Activated B cell treated with CpG ODN at 0.5 μM for 24 hours (primary cell): ENCODE measurements around the gene KCNJ10. TPM values are rescaled to one million over a fixed set of nuclear protein-coding genes. Genes with fewer than 3 reads are reported as not detected.

Experiments
- ATAC-seq: fragments of 200-7000 bp; cut with Tn5 transposase; one replicate; pipeline ENCODE4 v1.10.0; 2021; ENCODE audit warnings: low read depth, mild to moderate bottlenecking, moderate library complexity
- CTCF ChIA-PET: fragments of 350-600 bp; sonication (Branson Sonifier 250); formaldehyde crosslinking; loops from one replicate; lab custom pipeline; 2021; ENCODE audit warnings: antibody characterized with exemption; lab: Charles Lee
- POLR2A ChIA-PET: fragments of 350-600 bp; sonication (Branson Sonifier 250); formaldehyde crosslinking; loops from one replicate; lab custom pipeline; 2021; ENCODE audit warnings: antibody characterized with exemption; lab: Charles Lee
- DNase-seq: peaks from one replicate; pipeline ENCODE4 v3.0.0; 2022
- H3K27ac Mint-ChIP-seq: one replicate; pipeline ENCODE4 v1.8.0; 2020; ENCODE audit warnings: mixed read lengths
- H3K27me3 Mint-ChIP-seq: one replicate; pipeline ENCODE4 v1.8.0; 2021; ENCODE audit warnings: mixed read lengths
- H3K36me3 Mint-ChIP-seq: one replicate; pipeline ENCODE4 v1.8.0; 2021; ENCODE audit warnings: low read depth, mixed read lengths
- H3K4me1 Mint-ChIP-seq: one replicate; pipeline ENCODE4 v1.8.0; 2021; ENCODE audit warnings: mixed read lengths
- H3K4me3 Mint-ChIP-seq: one replicate; pipeline ENCODE4 v1.8.0; 2020; ENCODE audit warnings: mild to moderate bottlenecking, mixed read lengths
- H3K9me3 Mint-ChIP-seq: one replicate; pipeline ENCODE4 v1.8.0; 2020; ENCODE audit warnings: mixed read lengths
- CTCF ChIP-seq: fragments of 200-600 bp; IDR thresholded peaks from one replicate; pipeline ENCODE4 v1.8.0; 2022; ENCODE audit warnings: antibody characterized with exemption, mild to moderate bottlenecking
- intact Hi-C: fragments of 100-400 bp; cut with micrococcal nuclease; formaldehyde crosslinking; loops from one replicate; pipeline ENCODE4 v1.15.1; 2024
- total RNA-seq: library from RNA; stranded (reverse); gene quantifications from 2 replicates; pipeline ENCODE4 v1.2.3, GENCODE V29; 2022

The KCNJ10 gene
- total RNA-seq, 1 donor from 2014 or later = not detected

- Mint-ChIP-seq H3K36me3 (no peaks in the 10 kb centered on the region), H3K27me3 (peaks cover 2% of the 10 kb centered on the region), H3K27ac (no peak overlapping the region), H3K4me1 (peaks cover 21% of the 10 kb centered on the region), H3K9me3 (no peaks in the 10 kb centered on the region), H3K4me3 (no peak overlapping the region)
- intact Hi-C loops = no loop called here
- DNase-seq = no peak
- POLR2A ChIA-PET = no interaction called here
- TF ChIP-seq CTCF = no peak
- CTCF ChIA-PET = interaction anchor here (1.3 to 7.0 kb wide), 7 partner anchors 19 to 273 kb away, joined by 4 to 99 read pairs (median 26); partner anchors contain the start of gene PEX19
- ATAC-seq = no peak
Measured at GRCh38 chr1:160103658-160104408, 33.9 kb upstream of the KCNJ10 start.

GRCh38 chr1:160101717-160102522 lies 32.0 kb upstream of the KCNJ10 start:
- peaks cover 29% of the 10 kb centered on the region for H3K4me1 Mint-ChIP-seq
- H3K27ac Mint-ChIP-seq = no peak overlapping the region
- no peaks in the 10 kb centered on the region for H3K9me3 Mint-ChIP-seq
- TF ChIP-seq CTCF = no peak
- POLR2A ChIA-PET = interaction anchor here (1.0 to 1.5 kb wide), 4 partner anchors 150 to 275 kb away, joined by 3 to 7 read pairs (median 5); partner anchors contain the start of gene DCAF8
- no peak overlapping the region for H3K4me3 Mint-ChIP-seq
- intact Hi-C loops = loop anchor here (1.0 to 2.0 kb wide), 5 partner anchors 93 to 505 kb away; no protein-coding TSS in a partner anchor
- no peaks in the 10 kb centered on the region for H3K27me3 Mint-ChIP-seq
- CTCF ChIA-PET = interaction anchor here (0.6 to 7.0 kb wide), 14 partner anchors 16 to 275 kb away, joined by 3 to 99 read pairs (median 4); no protein-coding TSS in a partner anchor
- no peak for DNase-seq
- no peak for ATAC-seq
- H3K36me3 Mint-ChIP-seq = peaks cover 2% of the 10 kb centered on the region

GRCh38 chr1:160101037-160101716 lies 31.2 kb upstream of the KCNJ10 start:
- Mint-ChIP-seq H3K9me3 (no peaks in the 10 kb centered on the region), H3K36me3 (peaks cover 2% of the 10 kb centered on the region), H3K4me3 (peak overlapping the region; percentile 66), H3K27ac (peak overlapping the region; percentile 61), H3K27me3 (no peaks in the 10 kb centered on the region), H3K4me1 (peaks cover 36% of the 10 kb centered on the region)
- TF ChIP-seq CTCF = no peak
- intact Hi-C loops = loop anchor here (1.0 to 2.0 kb wide), 5 partner anchors 94 to 506 kb away; no protein-coding TSS in a partner anchor
- ChIA-PET CTCF (interaction anchor here (0.6 to 7.0 kb wide), 15 partner anchors 16 to 275 kb away, joined by 3 to 99 read pairs (median 4); no protein-coding TSS in a partner anchor), POLR2A (interaction anchor here (0.5 to 1.8 kb wide), 8 partner anchors 21 to 276 kb away, joined by 3 to 8 read pairs (median 6); partner anchors contain the start of genes DCAF8 and PEX19)
- ATAC-seq (peak; percentile 23), DNase-seq (peak; percentile 69)

GRCh38 chr1:160099716-160100375 lies 29.9 kb upstream of the KCNJ10 start:
- Mint-ChIP-seq H3K4me1 (peaks cover 39% of the 10 kb centered on the region), H3K27me3 (no peaks in the 10 kb centered on the region), H3K4me3 (peak overlapping the region; percentile 84), H3K27ac (peak overlapping the region; percentile 85), H3K36me3 (peaks cover 2% of the 10 kb centered on the region), H3K9me3 (no peaks in the 10 kb centered on the region)
- POLR2A ChIA-PET = interaction anchor here (0.8 to 1.8 kb wide), 2 partner anchors 152 to 185 kb away, joined by 4 to 8 read pairs; partner anchors contain the start of gene PEX19
- CTCF ChIA-PET = interaction anchor here (1.2 to 7.0 kb wide), 8 partner anchors 14 to 277 kb away, joined by 6 to 99 read pairs (median 22); no protein-coding TSS in a partner anchor
- no peak for TF ChIP-seq CTCF
- intact Hi-C loops = loop anchor here (1.0 to 10.0 kb wide), 4 partner anchors 95 to 1295 kb away; no protein-coding TSS in a partner anchor
- ATAC-seq (no peak), DNase-seq (no peak)
